ENCODE data around the gene TBC1D3B.

Gene TBC1D3B

DNA sequence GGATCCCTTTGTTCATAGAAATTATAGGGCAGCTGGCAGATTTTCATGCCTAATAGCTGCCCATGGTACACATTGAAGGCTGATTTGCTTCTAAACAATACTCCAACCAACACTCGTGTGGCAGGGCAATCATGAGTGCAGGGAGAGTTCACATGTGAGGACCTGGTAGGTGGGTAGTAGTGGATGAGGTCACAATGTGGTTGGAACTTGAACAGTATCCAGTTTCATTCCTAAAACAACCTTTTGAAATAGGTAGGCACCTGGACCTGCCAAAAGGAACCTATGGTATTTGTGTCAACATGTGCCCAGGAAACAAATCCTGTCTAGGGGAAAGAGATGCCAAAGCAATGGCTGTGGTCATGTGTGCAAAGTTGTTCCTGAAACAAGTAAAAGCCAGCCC is 40.0 kb downstream of the TBC1D3B start:
- H3K4me3 ChIP-seq (replicated peaks; ENCODE audit: low read depth, low read length): no peak overlapping the region
- TF ChIP-seq, protein P1, sequence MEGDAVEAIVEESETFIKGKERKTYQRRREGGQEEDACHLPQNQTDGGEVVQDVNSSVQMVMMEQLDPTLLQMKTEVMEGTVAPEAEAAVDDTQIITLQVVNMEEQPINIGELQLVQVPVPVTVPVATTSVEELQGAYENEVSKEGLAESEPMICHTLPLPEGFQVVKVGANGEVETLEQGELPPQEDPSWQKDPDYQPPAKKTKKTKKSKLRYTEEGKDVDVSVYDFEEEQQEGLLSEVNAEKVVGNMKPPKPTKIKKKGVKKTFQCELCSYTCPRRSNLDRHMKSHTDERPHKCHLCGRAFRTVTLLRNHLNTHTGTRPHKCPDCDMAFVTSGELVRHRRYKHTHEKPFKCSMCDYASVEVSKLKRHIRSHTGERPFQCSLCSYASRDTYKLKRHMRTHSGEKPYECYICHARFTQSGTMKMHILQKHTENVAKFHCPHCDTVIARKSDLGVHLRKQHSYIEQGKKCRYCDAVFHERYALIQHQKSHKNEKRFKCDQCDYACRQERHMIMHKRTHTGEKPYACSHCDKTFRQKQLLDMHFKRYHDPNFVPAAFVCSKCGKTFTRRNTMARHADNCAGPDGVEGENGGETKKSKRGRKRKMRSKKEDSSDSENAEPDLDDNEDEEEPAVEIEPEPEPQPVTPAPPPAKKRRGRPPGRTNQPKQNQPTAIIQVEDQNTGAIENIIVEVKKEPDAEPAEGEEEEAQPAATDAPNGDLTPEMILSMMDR (IDR thresholded peaks at IDR 0.05; ENCODE audit: low read length, missing control alignments): no peak
- no peak for DNase-seq (ENCODE audit: low read depth)

DNA sequence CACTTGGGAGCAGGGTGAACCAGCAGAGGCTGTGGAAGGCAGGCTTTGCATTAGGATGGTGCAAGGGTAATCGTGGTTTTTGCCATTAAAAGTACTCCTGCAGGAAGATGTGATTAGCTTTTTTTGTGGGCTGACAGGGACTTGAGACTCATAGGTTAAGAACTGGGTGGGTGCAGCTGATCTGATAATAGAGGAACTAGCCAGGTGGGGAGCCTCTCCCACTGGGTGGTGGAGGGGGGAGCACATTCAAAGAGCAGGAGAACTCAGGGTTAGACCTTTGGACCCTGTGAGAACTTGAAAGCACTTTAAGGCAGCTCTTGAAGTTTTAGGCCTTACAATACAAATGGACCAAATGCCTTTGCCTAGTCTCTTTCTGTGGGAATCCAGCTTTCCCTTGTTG is 40.4 kb downstream of the TBC1D3B start:
- no peak overlapping the region for H3K4me3 ChIP-seq (replicated peaks; ENCODE audit: low read depth, low read length)
- DNase-seq (ENCODE audit: low read depth): no peak
- TF ChIP-seq, protein P1 (IDR thresholded peaks at IDR 0.05; ENCODE audit: low read length, missing control alignments): no peak

DNA sequence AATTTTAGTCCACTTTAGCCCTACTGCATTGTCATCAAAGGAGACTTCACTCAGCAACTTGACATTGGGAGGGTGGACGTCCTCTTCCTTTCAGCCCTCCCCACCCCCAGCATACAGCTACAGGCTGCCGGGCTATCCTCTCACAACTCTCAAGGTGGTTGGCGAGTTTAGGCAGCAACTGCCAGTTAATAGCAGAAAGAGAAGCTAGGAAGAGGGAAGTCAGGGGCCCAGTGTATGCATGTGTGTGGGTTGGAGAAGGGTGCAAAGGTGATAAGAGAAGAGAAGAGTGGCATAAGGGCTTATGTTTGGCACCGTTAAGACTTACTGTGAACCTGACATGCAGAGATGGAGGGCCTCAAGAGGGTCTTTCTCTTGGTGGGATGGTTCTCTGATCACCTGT is 41.0 kb downstream of the TBC1D3B start:
- no peak overlapping the region for H3K4me3 ChIP-seq (replicated peaks; ENCODE audit: low read depth, low read length)
- TF ChIP-seq, protein P1 (IDR thresholded peaks at IDR 0.05; ENCODE audit: low read length, missing control alignments): no peak
- DNase-seq (ENCODE audit: low read depth): no peak

DNA sequence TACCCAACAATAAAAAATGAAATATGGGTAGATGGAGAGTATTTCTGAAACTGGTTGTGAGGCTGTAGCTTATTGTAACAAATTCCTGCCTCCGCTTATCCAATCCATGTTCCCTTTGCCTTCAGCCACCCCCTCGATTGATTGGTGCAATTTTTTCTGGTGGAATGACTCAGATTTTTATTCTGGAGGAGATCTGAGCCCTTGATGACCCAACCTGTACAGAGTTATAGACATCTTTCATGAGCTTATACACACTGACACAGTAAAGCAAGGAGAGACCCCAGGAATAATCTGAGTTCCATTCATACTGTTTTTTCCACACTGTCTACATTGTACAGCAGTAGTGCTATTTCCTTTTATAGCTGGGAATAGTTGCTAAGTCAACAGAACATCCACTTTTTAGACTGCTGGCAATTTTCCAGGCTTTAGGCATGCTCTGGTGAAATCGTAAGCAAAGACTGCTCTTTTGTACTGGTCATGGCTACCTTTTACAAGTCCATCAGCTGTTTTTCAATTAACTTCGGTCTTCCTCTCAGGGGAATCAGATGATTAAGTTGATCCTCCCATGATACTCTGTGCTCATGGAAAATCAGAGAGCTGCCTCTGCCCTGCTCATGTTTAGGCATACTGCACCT is 42.7 kb downstream of the TBC1D3B start:
- peak; percentile 38 for DNase-seq (ENCODE audit: low read depth)
- TF ChIP-seq, protein P1 (IDR thresholded peaks at IDR 0.05; ENCODE audit: low read length, missing control alignments): no peak

DNA sequence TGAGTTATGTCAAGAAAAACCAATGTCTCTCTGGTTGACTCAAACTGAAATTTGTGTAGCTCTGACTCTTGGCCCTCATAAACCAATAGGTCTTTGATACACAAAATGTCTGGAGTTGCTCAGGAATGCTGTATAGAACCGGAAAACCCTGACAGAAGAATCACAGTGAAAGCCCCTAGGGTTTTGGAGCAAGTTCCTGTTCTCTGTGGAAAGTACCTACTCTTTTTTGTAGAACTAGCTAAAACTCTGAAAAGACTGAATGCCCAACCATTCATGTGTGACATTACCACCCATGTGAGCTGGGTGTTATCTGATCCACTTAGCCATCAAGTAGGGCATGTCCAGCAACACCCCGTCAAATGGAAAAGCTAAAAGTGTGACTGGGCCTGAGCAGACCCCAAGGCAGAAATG is 44.0 kb downstream of the TBC1D3B start:
- TF ChIP-seq, protein P1 (IDR thresholded peaks at IDR 0.05; ENCODE audit: low read length, missing control alignments): no peak
- no peak for DNase-seq (ENCODE audit: low read depth)
- H3K4me3 ChIP-seq (replicated peaks; ENCODE audit: low read depth, low read length): no peak overlapping the region

More for the DNA sequence above, 42.7 kb downstream of the TBC1D3B start:
- no peak overlapping the region for H3K4me3 ChIP-seq (replicated peaks; ENCODE audit: low read depth, low read length)

DNA sequence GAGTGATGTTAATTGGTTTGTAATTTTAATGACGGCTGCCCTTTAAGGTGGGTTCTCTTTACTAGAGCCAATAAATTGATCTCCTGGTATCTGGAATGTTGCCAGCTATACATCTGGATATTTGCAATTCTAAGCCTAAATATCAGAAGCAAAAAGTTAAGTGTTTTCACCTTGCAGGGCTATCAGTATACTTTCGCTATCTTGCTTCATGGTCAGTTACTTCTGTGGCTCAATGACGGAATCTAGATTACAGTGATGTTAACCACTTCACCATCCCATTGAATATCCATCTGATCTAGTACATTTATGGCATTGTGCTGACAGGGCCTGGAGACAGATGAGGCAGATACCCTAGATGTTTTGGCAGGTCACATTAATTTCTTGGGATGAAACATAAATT is 44.5 kb downstream of the TBC1D3B start:
- no peak for DNase-seq (ENCODE audit: low read depth)
- no peak overlapping the region for H3K4me3 ChIP-seq (replicated peaks; ENCODE audit: low read depth, low read length)
- TF ChIP-seq, protein P1 (IDR thresholded peaks at IDR 0.05; ENCODE audit: low read length, missing control alignments): no peak

DNA sequence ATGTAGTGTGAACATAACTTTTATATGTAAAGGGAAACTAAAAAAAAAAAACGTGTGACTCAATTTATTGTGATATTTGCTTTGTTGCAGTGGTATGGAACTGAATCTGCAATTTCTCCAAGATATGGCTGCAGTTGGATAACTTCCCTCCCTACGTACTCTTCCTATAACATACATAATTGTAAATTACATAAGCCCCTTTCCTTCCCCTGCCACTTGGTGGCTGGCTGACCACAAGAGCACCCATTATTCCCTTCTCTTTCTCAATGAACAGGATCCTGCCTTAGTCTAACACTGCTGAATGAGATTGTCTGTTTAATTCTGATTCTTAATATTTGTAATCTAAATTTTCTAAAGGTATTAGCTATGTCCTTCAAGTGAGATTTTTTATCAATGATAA is 45.0 kb downstream of the TBC1D3B start:
- DNase-seq (ENCODE audit: low read depth): no peak
- H3K4me3 ChIP-seq (replicated peaks; ENCODE audit: low read depth, low read length): no peak overlapping the region
- TF ChIP-seq, protein P1 (IDR thresholded peaks at IDR 0.05; ENCODE audit: low read length, missing control alignments): peak; percentile 12

All from fibroblast of pulmonary artery (primary cell).